Calu3 (cell line): ENCODE data around the gene DLGAP5. TPM values are rescaled to one million over a fixed set of nuclear protein-coding genes. Genes with fewer than 3 reads are reported as not detected.
A peak's percentile ranks its signal among the peaks of the same experiment; 100 is the strongest.

ENCODE experiments used
- BruUV-seq: library from RNA; stranded (reverse); fragments of 400-500 nt; replicated peaks from 2 replicates; lab custom pipeline; 2021; lab: Mats Ljungman, UMichigan
- CTCF ChIA-PET: fragments of 300-600 bp; sonication (Branson Sonifier 250); formaldehyde crosslinking; loops from one replicate; lab custom pipeline; 2022; ENCODE audit warnings: antibody characterized with exemption; lab: Charles Lee
- DNase-seq: peaks from one replicate; pipeline ENCODE4 v3.0.0; 2022
- H3K27ac Mint-ChIP-seq: one replicate; pipeline ENCODE4 v1.8.0; 2022; ENCODE audit warnings: mixed read lengths; ENCODE audit not compliant: unreplicated experiment
- H3K27me3 Mint-ChIP-seq: one replicate; pipeline ENCODE4 v1.8.0; 2022; ENCODE audit warnings: mixed read lengths; ENCODE audit not compliant: unreplicated experiment
- H3K36me3 Mint-ChIP-seq: one replicate; pipeline ENCODE4 v1.8.0; 2022; ENCODE audit warnings: mild to moderate bottlenecking, moderate library complexity, mixed read lengths; ENCODE audit not compliant: insufficient read depth, unreplicated experiment
- H3K4me1 Mint-ChIP-seq: one replicate; pipeline ENCODE4 v1.8.0; 2022; ENCODE audit warnings: mild to moderate bottlenecking, low read depth, mixed read lengths; ENCODE audit not compliant: unreplicated experiment
- H3K4me3 Mint-ChIP-seq: one replicate; pipeline ENCODE4 v1.8.0; 2022; ENCODE audit warnings: mild to moderate bottlenecking, low read depth, moderate library complexity, mixed read lengths; ENCODE audit not compliant: unreplicated experiment
- H3K9me3 Mint-ChIP-seq: one replicate; pipeline ENCODE4 v1.8.0; 2022; ENCODE audit warnings: low read depth, mixed read lengths; ENCODE audit not compliant: unreplicated experiment
- CTCF ChIP-seq: fragments of 200-600 bp; IDR thresholded peaks from one replicate; pipeline ENCODE4 v1.8.0; 2022; ENCODE audit warnings: antibody characterized with exemption; ENCODE audit not compliant: unreplicated experiment
- intact Hi-C: fragments of 100-400 bp; cut with micrococcal nuclease; formaldehyde crosslinking; loops from one replicate; pipeline ENCODE4 v1.10.0; 2022; ENCODE audit not compliant: unreplicated experiment
- total RNA-seq: library from RNA; stranded (reverse); gene quantifications from 2 replicates; pipeline ENCODE4 v1.2.3, GENCODE V29; 2022

Gene DLGAP5
- total RNA-seq, 1 experiment from 2014 or later = 54.3 TPM

GRCh38 chr14:55139696-55140509, 51.5 kb downstream of the DLGAP5 start:
- no peak for TF ChIP-seq CTCF
- BruUV-seq = no TSS peak

GRCh38 chr14:55139141-55139540, 52.2 kb downstream of the DLGAP5 start:
- Mint-ChIP-seq H3K4me1 (peaks cover 48% of the 10 kb centered on the region), H3K27ac (peak overlapping the region; percentile 11), H3K27me3 (no peaks in the 10 kb centered on the region), H3K9me3 (no peaks in the 10 kb centered on the region), H3K36me3 (peaks cover 91% of the 10 kb centered on the region), H3K4me3 (no peak overlapping the region)
- intact Hi-C loops = no loop called here
- no peak for TF ChIP-seq CTCF
- DNase-seq = no peak
- CTCF ChIA-PET = no interaction called here
- BruUV-seq = no TSS peak

More at GRCh38 chr14:55139696-55140509, 51.5 kb downstream of the DLGAP5 start:
- CTCF ChIA-PET = no interaction called here
- Mint-ChIP-seq H3K4me1 (peaks cover 48% of the 10 kb centered on the region), H3K27me3 (no peaks in the 10 kb centered on the region), H3K4me3 (no peak overlapping the region), H3K36me3 (peaks cover 91% of the 10 kb centered on the region), H3K27ac (no peak overlapping the region), H3K9me3 (no peaks in the 10 kb centered on the region)
- intact Hi-C loops = no loop called here
- no peak for DNase-seq

- no peaks in the 10 kb centered on the region for H3K27me3 Mint-ChIP-seq
- TF ChIP-seq CTCF = peak; percentile 22
- H3K4me3 Mint-ChIP-seq = peak overlapping the region; percentile 64
- H3K27ac Mint-ChIP-seq = no peak overlapping the region
- DNase-seq = peak; percentile 62
- peaks cover 91% of the 10 kb centered on the region for H3K36me3 Mint-ChIP-seq
- H3K4me1 Mint-ChIP-seq = peaks cover 48% of the 10 kb centered on the region
- CTCF ChIA-PET = interaction anchor here (1.3 to 2.2 kb wide), 4 partner anchors 23 to 61 kb away, joined by 5 to 8 read pairs (median 5); no protein-coding TSS in a partner anchor
- no peaks in the 10 kb centered on the region for H3K9me3 Mint-ChIP-seq
- BruUV-seq = no TSS peak
- intact Hi-C loops = no loop called here
Measured at GRCh38 chr14:55138091-55138490, 53.3 kb downstream of the DLGAP5 start.

- BruUV-seq = no TSS peak
- CTCF ChIA-PET = interaction anchor here (0.7 to 2.2 kb wide), 5 partner anchors 24 to 86 kb away, joined by 3 to 8 read pairs (median 5); no protein-coding TSS in a partner anchor
- Mint-ChIP-seq H3K27me3 (no peaks in the 10 kb centered on the region), H3K27ac (peak overlapping the region; percentile 61), H3K9me3 (no peaks in the 10 kb centered on the region), H3K4me3 (peak overlapping the region; percentile 64), H3K4me1 (peaks cover 48% of the 10 kb centered on the region), H3K36me3 (peaks cover 95% of the 10 kb centered on the region)
- no peak for TF ChIP-seq CTCF
- intact Hi-C loops = loop anchor here (1.0 kb wide), 1 partner anchor 48 kb away; no protein-coding TSS in a partner anchor
- peak; percentile 38 for DNase-seq
Measured at GRCh38 chr14:55136885-55137786, 54.2 kb downstream of the DLGAP5 start.
